Suppressor macrophage treated with lipopolysaccharide for 1 hour (primary cell): Measurements from ENCODE around the gene VPS36.
A peak's percentile ranks its signal among the peaks of the same experiment; 100 is the strongest.
"Not testable (repeated sequence)": the region's sequence is repeated elsewhere in the genome, so short reads cannot be mapped to it uniquely, and the experiment has no call there.

Experiments used
- DNase-seq, 3 donors: peaks; one replicate each; pipeline ENCODE4 v3.0.0-alpha.2; 2020 to 2022

The VPS36 gene

GRCh38 chr13:52450012-52450792 is at the start of gene VPS36:
TSS of gene VPS36 (minus strand) at chr13:52450634. CDS start at chr13:52450594, 40 bp downstream.
- DNase-seq = peak; percentile 98 to 100 (median 100)

- not testable (repeated sequence) for DNase-seq
These were observed 47.5 kb upstream of the VPS36 start for GRCh38 chr13:52497979-52498378.

GRCh38 chr13:52494241-52494640 is 43.8 kb upstream of the VPS36 start:
- DNase-seq = not testable (repeated sequence)

- not testable (repeated sequence) for DNase-seq
These were observed 40.6 kb upstream of the VPS36 start for GRCh38 chr13:52491015-52491414.

GRCh38 chr13:52488763-52489162 is 38.3 kb upstream of the VPS36 start:
- not testable (repeated sequence) for DNase-seq

GRCh38 chr13:52487078-52487477 is 36.6 kb upstream of the VPS36 start:
- not testable (repeated sequence) for DNase-seq

- DNase-seq = not testable (repeated sequence)
These were observed 30.4 kb upstream of the VPS36 start for GRCh38 chr13:52480677-52481428.

- DNase-seq = not testable (repeated sequence)
These were observed 18.1 kb upstream of the VPS36 start for GRCh38 chr13:52468487-52468886.

- no peak for DNase-seq
These were observed 13.1 kb upstream of the VPS36 start for GRCh38 chr13:52463526-52463925.

- DNase-seq = no peak
These were observed 10.8 kb upstream of the VPS36 start for GRCh38 chr13:52461265-52461664.

GRCh38 chr13:52459668-52460067 is 9.2 kb upstream of the VPS36 start:
- no peak for DNase-seq

- peak; percentile 75 to 85 (median 80) for DNase-seq
These were observed 5.2 kb upstream of the VPS36 start for GRCh38 chr13:52455677-52456041.

GRCh38 chr13:52454820-52455676 is 4.6 kb upstream of the VPS36 start, which contains the start of gene CKAP2:
TSS of gene CKAP2 (plus strand) at chr13:52455478. CDS start at chr13:52455557, 79 bp downstream.
- DNase-seq = peak; percentile 94 to 97 (median 96)

- no peak for DNase-seq
These were observed 4.0 kb upstream of the VPS36 start for GRCh38 chr13:52454459-52454819.

GRCh38 chr13:52452470-52452869 is 2.0 kb upstream of the VPS36 start:
- no peak for DNase-seq

- DNase-seq = no peak
These were observed 836 bp upstream of the VPS36 start for GRCh38 chr13:52451135-52451804.

GRCh38 chr13:52450793-52451116 is 321 bp upstream of the VPS36 start:
- DNase-seq = no peak

- DNase-seq = no peak
These were observed 963 bp downstream of the VPS36 start for GRCh38 chr13:52449331-52450011.

- DNase-seq = no peak
These were observed 2.5 kb downstream of the VPS36 start for GRCh38 chr13:52447815-52448552.

GRCh38 chr13:52447354-52447753 is 3.1 kb downstream of the VPS36 start:
- no peak for DNase-seq

GRCh38 chr13:52446265-52446664 is 4.2 kb downstream of the VPS36 start:
- no peak for DNase-seq
